ENCODE measurements around the gene EN2.

Gene EN2

DNA sequence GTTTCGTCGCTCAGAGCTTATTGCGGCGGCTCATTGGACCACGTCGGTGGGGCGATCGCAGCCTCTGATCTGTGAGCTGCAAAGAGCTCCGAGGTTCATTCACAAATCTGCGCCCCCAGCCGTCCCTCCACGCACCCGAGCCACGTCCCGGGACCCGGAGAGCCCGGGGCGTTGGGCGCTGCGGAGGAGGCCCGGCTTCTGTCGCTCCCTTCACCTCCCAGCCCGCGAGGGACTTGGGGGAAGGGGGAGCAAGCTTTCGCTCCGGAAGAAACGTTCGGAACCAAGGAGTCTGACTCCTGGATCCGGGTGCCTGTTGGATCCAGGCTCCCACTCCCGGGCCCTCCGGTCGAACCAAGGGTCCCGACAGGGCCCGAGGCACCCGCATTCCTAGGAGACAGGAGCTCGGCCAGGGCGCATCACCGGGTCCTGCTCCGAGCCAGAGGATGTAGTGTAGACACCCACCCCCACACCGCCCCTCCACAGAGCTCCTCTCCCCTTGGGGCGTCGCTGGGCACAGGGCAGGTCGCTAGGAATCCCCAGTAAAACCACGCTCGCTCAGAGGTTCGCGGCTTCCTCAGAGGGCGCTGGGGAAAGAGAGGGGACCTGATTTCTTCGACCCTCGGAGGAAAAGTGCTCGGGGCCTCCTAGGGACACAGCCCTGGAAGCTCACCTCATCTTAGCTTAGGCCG lies 7.9 kb upstream of the EN2 start:
- no peak for DNase-seq

DNA sequence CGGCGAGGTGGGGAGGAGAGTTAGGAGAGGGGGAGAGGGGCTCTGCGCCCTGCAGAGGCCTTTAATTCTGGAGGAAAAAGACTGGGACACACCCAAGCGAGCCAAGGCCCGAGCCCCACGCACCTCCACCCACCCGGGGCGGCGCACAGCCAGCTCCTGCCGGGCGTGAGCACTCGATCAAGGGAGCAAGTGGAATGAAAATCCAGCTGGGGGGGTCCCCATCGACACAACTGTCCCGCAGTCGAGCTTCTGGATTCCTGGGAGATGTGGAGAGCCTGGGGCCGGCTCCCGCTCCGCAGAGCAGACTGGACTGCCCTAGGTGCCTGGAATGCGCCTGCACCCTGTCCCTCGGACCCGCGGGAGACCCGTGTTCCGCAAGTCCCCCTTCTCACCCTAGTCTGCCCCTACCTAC lies 7.4 kb upstream of the EN2 start:
- DNase-seq = no peak

DNA sequence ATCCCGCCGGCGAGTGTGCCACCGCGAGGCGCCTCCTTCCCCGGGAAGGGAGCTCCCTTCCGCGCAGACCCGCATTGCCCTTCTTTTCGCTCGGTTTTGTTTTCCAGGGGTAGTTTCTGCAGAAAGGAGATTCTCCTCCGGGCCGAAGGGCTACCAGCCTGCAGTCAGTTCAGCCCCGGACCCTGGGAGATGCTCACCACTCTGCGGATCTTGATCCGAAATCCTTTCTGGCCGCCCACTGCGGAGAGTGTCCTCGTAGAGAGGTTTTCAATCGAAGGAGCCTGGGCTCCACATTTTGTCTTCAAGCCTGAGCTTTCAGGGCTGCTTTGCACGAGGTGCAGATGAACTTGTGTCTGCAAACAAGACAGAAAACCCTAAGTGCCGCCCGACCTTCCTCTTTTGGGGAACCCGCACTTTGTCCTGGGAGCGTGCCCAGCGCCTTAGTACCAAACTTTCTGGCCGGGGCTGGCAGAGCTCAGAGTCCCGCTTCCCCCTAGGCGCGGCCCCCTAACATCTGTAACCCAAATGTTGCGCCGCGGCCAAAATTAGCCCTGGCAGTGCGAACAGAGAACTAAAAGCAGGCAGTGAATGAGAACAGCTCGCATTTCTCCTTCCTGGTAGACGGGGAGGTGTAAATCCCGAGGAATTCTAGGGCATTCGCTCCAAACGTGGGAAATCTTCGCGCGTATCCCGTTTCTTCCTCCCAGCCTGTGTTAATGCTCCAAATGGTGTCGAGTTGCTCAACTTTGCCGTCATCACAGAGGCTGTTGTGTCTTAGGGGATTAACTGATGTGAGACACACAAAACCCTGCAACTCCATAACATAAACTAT lies 6.7 kb upstream of the EN2 start:
- DNase-seq = no peak

DNA sequence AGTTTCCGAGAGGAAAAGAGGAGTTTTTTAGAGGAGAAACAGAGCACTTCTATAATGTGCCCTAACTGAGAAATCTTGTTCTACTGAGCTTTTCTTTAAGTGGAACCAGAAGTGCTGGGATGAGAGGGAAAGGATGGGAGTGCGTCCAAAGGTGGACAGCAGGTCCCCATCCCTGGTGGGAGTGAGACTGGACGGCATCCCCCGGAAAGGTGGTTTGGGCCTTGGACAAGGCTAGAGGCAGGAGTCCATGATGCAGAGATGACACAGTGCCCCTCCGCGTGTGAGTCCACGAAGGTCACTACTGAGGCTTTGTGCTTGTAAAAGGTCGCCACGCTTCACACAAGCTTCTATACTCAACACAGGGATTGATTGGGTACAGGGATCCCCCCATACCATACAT lies 6.1 kb upstream of the EN2 start:
- no peak for DNase-seq

DNA sequence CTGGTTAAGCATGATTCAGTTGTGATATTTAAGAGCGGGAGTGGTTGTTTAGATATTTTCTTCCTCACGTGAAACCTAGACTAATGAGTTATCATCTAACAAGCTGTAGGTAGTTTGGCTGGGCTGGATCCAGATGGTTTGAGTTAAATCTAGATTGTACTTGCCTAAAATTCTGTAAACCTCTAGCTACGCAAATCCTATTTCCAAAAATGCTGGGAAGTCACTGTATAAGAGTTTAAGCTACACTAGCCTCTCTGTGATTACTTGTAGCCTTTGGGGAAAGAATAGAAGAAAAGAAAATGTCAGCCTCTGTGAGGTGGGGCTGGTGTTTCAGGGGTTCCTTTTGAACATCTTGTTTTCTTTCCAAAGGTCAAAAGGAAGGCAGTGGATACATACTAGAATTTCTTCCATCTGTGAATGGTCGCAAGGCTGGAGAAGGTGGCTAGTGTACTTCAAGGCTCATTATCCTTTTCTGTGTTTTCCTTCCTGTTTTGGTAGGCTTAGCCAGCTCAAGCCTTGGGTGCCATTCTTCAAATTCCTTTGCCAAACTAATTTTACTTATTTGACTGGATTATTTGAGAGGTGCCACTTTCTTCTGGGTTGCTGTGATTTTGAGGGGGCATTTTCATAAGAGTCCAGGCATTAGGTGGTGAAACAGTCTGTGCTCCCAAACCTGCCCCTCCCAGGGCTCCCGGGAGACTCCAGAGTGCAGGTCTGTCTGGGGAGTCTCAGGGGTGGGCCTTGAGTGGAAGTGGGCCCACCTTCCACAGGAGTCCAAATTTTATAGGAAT lies 5.2 kb upstream of the EN2 start:
- no peak for DNase-seq

DNA sequence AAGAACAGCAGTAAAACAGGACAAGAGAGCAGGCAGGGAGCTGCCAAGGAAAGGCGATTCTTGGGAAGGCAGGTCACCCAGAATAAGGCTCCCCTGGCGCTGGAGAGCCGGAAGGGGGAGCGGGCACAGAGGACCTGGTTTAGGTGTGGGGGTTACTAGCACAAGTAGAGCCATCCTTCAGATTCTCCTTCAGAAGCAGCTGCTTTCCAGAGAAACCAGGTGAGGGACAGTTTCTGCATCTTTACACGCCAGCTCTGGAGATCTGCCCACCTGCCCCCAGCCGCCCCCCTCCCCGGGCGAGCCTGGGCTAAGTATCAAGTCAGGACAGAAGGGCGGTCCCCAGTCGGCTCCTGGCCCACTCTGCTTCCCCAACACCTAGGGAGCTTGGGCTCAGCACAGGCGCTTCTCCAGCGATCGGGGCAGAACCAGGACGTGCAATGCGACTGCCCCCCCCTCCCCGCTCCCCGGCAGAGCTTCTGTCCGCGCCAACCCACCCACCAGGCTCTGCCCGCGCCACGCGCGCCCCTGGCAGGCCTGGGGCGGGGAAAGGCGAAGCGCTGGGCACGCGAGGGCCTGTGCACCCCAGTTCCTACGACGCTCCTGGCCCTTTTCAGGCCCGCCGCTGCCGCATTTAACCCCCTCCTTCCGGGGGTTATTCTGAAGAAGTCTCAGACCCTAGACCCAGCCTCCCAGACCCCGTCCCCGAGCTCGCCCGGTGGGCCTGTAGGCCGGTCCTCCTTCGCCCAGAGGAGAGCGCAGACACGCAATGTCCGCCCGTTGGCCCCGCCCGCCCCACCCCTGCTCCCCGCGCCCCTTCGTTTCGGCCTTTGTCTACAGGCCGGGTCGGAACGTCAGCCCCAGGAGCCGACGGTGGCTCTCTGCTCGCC lies 4.4 kb upstream of the EN2 start:
- DNase-seq = no peak

DNA sequence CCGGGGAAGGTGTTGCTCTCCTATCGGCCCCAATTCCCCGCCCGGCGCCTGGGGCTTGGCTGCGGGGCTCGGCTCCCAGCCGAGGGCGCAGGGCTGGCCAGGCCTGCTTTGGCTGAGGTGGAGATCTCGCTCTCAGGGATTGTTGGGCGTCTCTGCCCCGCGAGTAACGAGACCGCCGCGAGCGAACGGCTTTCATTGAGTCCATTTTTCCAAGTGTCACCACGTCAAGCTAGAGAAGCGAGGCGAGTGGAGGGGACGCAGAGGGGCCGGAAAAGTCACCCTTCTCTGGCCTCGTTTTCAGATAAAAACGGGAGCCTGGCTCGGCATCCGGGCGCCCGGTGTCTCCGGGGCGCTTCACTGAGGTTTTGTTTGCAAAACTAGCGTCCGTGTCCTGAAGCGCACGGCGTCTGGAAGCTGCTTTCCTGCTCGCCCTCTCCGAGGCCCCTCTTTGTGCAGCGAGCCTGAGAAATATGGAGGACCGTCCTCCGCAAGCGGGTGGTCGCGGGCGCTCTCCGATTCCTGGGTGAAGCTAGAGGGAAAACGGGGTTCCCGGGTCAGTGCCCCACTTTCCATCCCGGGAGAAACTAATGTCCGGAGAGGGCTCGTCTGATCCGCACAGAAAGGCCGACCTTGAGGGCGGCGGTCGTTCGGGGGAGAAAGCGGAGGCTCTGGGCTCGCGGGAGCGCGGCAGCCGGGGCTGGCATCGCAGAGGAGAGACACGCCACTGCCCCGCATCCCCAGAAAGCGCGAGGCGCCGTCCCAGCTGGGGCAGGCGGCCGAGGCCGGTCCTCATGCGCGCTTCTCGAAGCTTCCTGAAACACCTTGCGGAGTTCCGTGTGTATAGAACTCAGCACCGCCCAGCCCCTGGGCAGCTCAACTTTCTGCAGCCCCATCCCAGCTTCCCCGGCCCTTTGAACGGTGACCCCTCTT lies 3.5 kb upstream of the EN2 start:
- DNase-seq = no peak

DNA sequence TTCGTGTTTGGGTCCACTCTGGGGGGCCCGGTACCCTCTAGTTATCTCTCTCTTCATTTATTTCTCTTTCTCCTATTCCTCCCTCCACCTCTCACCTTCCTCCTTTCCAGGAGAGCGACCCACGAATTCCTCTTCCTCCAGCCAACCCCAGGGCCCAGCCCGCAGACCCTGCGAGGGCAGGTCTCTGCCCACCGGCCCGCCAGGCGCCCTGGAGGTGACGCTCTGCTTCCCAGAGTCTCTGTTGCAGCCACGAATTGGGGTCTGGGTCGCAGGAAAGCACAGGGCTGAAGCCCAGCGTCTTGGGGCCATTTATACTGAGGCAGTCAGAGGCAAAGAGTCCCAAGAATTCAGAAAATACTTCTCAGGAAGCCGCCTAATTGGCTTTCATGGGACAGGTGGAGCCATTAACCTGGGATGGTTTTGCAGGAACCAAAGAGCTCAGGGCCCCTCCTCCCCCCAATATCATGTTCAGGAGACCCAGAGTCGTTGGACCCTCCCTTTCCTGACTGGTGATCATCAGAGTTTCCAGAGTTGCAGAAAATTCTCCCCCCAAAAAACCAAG lies 2.7 kb upstream of the EN2 start:
- DNase-seq = no peak

DNA sequence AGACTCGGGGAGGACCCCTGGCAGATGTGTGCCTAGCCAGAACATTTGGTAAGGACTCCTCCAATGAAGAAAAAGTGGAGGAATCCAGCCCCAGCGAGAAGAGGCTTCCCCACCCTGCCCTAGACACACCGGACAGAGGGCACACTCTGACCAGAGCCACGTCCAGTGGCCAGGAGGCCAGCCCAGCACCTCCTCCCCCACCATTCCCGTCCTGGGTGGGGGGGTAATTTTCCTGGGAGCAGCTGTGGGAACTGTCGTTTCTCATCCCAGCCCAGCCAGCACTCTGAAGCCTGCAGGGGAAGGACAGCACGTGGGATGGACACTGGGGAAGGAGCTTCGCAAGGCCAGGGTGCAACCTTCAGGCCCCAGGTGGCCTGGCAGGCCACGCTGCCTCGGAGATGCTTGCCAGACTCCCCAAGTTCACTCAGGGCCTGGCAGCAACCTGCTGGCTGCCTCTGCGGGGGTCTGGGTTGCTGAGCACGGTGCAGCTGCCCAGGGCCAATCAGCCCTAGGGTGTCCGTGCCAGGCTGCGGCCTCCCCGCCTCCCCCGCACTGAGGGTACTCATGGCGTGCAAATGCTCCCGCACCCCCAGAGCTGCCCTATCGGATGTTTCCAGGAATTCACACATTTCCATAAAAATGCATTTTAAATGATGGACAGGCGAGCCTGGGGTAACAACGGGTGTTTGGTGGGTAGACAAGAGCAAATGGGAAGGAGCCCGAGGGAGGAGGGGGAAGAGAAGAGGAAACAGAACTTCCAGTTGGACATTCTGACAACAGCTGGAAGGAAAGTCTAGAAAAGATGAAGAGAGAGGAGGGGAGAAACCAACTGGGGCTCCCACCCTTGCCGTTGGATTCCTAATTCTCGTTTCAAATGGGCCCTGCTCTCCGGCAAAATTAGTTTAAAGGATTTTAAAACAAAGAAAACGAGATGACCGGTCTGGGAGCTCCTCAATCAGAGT lies 1.9 kb upstream of the EN2 start:
- DNase-seq = no peak

DNA sequence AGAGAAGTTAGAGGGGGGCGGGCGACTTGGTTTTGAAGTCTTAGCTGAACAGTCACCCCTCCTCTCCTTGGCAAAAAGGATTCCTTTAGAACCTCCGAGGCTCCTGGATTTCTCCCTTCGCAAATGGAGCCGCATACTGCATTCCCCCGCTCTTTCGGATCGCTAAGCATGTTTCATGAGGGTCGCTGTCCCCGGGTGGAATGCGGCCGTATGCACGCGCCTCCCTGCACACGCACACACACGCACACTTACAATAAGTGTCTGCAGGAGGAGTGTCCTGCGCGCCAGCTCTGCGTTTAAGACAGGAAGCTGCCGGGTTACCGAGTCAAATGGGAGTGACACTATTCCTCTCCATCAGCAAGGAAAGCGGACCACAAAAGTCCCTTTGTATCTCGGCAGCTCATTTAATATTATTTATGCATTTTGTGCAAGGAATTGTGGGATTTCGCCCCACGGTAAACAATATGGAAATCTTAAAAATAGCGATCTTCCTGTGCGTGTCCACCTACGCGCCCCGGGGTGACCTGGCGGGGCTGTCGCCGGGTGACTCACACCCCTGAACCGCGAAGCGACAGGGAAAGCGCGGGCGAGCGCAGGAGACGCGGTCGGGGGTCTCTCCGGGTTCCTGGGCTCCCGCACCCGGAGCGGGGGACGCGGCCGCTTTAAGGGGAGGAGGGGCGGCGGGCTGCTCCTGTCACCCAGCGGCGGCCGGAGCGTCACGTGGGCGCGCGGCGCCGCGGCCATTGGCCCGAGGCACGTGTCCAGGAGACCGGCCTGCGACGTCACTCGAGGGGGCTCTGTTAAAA lies 988 bp upstream of the EN2 start:
- DNase-seq = peak in 55 of 58 donors; percentile 1 to 85 (median 62)

DNA sequence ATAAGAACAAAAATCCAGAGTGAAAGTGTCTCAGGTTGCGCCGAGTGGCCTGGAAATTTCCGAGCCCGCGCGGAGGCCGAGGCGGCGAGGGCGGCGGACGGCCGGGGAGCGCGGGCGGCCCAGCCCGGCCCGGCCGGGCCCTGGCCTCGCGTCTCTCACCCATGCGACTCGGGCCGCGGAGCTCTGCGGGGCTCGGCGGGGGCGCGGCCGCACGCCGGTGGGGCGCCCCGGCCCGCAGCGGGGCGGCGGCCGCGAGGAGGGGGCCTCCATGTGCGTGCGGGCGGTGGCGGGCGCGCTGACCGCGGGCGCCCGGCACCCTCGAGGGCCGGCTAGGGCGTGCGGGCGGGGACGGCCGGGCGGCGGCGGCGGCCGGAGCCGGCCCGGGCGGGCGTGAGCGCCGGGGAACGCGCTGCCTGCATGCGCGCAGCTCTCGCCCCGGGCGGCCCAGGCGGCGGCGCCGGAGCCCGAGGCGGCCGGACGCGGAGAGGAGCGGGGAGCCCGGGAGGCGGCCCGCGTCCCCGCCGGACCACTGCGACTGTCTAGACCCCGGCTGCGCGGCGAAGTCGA lies 302 bp upstream of the EN2 start:
- DNase-seq = peak in 1 of 58 donors; percentile 15

DNA sequence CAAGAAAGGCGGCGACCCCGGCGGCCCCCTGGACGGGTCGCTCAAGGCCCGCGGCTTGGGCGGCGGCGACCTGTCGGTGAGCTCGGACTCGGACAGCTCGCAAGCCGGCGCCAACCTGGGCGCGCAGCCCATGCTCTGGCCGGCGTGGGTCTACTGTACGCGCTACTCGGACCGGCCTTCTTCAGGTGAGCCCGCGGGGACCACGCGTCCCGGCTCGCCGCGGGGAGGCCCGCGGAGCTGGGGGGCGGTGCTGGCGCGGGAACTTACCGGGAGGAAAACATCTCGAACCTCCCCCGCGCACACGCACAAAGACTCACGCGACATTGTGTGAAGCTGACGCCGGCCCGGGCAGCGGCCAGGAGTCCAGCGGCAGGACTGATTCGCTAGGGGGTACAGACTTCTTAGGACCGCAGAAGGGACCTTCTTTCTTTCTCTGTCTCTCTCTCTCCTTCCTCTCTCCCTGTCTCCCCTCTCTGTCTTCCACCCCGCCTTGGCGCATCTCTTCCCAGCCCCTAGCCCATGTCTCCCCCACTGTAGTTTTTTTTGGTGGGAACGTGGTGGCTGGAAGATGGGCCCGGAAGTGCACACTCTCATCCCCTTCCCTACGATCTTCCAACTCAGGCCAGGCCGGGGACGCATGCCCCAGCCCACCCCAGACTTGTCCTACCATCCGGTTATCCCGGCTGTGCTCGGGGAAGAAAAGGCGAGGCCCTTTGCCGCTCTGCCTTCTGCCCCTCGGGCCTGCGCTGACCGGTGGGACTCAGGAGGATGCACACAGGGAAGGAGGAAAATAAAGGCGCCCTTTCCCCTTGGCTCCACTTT lies 1.2 kb downstream of the EN2 start:
- DNase-seq = no peak

DNA sequence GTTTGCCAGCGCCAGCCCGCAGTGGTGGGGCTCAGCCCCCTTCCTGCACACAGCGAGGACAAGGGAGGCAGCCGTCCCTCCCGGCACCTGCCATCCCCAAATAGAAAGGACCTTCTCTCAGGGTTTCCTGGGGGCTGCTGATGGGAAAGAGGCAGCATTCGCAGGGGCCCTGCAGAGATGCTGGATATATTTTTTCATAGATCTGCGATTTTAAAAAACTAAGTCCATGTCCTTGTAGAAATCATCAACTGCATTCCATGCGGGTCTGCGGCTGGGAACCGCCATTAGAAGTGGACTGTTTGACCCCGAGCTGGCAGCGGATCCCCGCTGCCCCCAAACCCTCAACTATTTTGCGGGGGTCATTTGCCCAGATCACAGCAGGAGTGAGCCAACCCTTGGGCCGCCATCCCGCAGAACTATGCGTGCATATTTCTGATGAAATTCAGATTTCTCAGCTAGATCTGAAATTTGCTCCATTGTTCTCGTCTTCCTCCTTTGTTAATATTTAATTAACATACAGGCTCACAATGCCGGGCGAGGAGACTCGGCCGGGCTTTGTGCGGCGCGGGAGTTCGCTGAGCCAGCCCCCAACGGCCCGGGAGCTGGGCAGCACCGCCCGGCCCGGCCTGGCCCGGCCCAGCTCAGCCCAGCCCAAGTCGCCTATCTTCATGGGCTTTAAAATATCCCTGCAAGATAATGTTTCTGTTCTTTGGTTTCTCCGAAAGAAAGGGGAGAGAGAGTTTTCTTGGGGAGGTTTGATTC lies 2.0 kb downstream of the EN2 start:
- no peak for DNase-seq

DNA sequence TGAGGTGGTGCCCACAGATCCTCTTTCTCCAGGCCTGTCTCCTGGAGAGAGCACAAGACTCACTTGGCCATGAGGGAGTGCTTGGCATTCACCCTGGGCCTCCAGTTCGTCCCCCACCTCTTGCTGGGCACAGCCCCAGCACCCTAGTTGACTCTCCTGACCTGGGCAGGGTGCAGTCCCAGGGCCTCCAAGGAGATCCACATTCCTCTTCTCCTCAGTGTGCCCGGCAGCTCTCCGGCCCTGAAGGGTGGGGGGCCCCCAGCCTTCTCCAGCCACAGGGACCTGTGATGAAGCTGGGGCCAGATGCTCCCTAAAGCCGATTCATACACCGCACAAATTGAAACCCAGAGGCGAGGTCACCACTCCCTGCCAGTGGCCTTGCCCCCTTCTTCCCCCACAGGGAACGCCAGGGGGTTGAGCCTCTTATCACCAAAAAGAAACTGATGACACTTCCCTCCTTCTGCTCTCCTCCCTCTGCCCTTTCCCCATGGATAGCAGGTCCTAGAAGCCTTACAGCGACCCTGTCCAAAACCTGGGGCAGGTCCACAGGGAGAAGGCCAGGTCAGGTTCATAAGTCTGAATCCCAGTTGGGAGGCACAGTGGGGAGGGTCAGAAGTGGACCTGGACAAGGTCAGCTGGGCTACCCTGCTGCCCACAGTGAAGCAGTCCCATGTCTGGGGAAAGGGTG lies 3.1 kb downstream of the EN2 start:
- DNase-seq = no peak

DNA sequence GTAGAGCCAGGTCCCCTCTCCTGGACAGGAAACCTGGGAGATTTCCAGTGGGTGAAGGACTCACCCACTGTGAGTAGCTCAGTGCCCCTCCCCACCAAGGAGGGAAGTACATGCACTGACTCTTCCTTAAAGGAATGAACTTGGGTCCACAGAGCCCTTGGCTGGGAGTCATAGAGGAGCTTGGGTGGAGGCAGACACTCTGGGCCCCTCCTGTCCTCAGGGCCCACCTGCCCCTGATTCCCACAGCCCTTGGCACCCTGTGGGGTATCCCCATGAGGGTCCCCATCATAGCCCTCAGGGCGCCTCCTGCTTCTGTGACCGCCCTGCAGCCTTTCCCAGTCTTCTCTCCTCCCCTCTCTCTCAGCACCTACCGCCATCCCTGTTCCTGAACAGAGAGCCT lies 3.7 kb downstream of the EN2 start:
- DNase-seq = no peak

Data from anterior cingulate cortex (tissue), 58 donors.